Stimulated activated CD8-positive, alpha-beta memory T cell treated with anti-CD3 and anti-CD28 coated beads, Interleukin-15, amount 100 ng/mL, for 48 hours (primary cell): Measurements from ENCODE around the gene RBKS.

ENCODE experiments used
- DNase-seq, 2 donors: peaks; one replicate each; pipeline ENCODE4 v3.0.0-alpha.2; 2020; ENCODE audit warnings: low read depth in 2 of 2

Gene RBKS

GRCh38 chr2:27831279-27832050 lies 58.7 kb downstream of the RBKS start:
- no peak for DNase-seq

GRCh38 chr2:27830656-27831055 lies 59.5 kb downstream of the RBKS start:
- DNase-seq: no peak

- DNase-seq: no peak
Observed at GRCh38 chr2:27829791-27830190, 60.4 kb downstream of the RBKS start.

- no peak for DNase-seq
Observed at GRCh38 chr2:27828305-27828704, 61.9 kb downstream of the RBKS start.

- no peak for DNase-seq
Observed at GRCh38 chr2:27824401-27824800, 65.8 kb downstream of the RBKS start.

GRCh38 chr2:27823569-27823968 lies 66.6 kb downstream of the RBKS start:
- DNase-seq: no peak

DNA sequence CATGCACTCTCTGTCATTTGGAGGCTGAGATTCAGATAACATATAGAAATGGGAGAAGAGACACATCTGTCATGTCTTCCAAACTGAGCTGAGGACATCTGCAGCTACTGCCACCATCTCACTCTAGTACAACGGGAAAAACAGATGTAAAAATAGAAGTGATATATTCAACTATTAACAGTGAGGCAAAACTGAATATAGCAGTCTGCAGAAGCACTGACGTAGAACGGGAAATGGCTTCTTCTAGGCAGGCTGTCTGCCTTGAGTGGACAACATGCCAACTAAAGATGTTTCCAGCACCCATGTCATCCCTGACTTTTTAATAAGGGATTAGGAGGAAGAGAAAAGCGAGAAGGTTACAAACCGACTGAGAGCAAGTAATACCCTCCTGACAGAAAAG lies 67.1 kb downstream of the RBKS start:
- DNase-seq: no peak

DNA sequence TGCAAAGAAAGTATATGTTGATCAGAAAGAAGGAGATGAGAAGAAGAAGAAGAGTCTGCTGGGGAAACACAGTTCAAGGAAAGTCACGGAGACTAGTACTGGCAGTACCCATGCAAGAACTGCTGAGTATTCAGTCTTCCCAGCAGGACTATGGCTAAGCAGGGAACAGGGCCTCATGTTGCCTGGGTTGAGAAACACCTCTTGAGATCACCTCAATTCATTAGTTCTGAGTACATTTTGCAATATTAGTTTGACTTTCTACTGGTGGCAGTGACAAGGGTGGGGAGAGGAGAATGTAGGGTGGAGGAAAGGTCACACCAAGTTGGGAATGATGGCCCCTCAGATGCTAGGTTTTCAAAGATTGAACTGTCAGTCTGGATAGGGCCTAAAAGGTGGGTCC lies 68.1 kb downstream of the RBKS start:
- no peak for DNase-seq

GRCh38 chr2:27815860-27816438 lies 74.2 kb downstream of the RBKS start:
- no peak for DNase-seq

DNA sequence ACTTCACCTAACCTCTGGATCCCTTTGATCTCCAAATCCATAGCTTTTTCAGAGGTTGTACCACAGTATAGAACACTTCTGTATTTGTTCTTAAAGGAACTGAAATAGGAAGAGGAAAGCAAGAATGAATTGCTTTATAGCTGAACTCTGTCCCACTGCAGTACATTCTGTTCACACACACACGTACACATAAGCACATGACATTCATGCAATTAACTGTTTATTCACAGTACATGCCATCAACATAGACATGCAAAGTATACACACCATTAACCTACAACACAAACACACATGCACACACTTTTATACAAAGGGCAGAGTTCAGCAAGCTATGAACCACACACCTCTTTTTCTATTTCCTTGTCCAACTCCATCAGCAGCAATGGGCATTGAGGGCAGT lies 75.4 kb downstream of the RBKS start:
- DNase-seq: no peak

- DNase-seq: no peak
Observed at GRCh38 chr2:27811768-27812167, 78.4 kb downstream of the RBKS start.

DNA sequence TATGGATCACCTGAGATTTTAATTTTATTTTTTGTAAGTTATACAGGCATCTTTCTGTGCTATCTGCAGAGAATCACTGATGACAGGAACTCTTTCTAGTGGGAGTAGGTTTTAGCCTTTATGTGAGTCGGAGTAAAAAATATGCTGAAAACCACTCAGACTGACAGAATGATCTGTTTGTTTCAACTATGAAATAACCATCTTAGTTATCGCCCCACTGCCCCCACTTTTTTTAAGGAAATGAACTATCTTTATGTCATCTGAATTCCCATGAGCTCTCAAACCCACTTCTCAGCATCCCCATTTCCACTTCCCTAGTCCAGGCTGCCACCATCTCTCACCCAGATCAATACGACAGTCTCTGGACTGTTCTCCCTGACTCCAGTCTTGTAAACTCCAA lies 79.7 kb downstream of the RBKS start:
- DNase-seq: no peak

GRCh38 chr2:27809761-27810241 lies 80.4 kb downstream of the RBKS start:
- no peak for DNase-seq

GRCh38 chr2:27808984-27809383 lies 81.2 kb downstream of the RBKS start:
- no peak for DNase-seq

- no peak for DNase-seq
Observed at GRCh38 chr2:27808418-27808817, 81.8 kb downstream of the RBKS start.

GRCh38 chr2:27807476-27807875 lies 82.7 kb downstream of the RBKS start:
- DNase-seq: no peak

DNA sequence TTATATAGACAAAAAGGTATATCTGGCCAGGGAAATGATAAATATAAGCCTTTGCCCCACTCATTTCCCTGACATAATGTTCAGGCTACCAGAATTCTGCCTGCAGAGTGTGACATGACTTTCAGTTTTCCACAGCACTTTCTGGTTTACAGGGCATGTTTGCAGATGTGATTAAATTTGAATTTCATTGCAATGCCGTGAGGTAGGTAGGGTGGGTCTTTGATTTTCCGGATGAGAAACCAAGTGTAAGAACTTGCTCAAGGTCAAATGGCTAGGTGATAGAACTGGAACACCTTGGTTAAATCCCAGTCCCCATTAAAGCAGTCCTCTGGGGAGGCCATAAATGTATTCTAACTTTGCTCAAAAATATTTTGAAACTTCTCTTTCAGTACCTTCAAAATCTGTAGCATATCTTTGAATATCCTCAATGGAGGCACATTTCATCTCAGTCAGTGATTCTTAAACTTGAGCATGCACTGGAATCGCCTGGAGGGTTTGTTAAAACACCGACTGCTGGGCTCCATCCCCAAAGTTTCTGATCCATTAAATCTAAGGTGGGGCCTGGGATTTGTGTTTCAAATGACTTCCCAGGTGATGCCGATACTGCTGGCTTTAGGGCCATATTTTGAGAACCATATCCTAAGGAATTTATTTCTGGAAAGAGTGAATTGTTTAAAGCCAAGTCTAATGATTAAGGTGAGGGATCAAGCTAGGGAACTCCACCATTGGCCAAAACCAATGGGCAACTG lies 83.7 kb downstream of the RBKS start:
- DNase-seq: no peak

DNA sequence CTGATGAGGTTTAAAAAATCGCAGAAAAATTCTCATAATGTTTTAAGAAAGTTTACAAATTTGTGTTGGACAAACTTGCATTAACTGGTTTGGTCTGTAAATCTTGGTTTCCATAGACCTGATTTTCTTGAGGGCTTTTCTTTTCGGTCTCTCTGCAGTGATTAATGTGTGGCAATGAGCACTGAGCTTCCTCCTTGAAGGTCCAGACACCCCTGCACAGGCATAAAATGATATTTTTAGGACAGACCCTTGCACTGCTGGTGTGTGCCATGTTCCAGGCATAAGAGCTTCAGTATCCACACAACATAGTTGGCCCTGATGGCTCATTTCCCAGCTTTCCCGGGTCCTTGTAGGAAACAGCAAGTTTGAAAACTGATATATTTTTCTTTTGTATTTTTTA lies 85.0 kb downstream of the RBKS start:
- no peak for DNase-seq

GRCh38 chr2:27804146-27804545 lies 86.0 kb downstream of the RBKS start:
- DNase-seq: no peak

- DNase-seq: no peak
Observed at GRCh38 chr2:27803046-27803445, 87.1 kb downstream of the RBKS start.

DNA sequence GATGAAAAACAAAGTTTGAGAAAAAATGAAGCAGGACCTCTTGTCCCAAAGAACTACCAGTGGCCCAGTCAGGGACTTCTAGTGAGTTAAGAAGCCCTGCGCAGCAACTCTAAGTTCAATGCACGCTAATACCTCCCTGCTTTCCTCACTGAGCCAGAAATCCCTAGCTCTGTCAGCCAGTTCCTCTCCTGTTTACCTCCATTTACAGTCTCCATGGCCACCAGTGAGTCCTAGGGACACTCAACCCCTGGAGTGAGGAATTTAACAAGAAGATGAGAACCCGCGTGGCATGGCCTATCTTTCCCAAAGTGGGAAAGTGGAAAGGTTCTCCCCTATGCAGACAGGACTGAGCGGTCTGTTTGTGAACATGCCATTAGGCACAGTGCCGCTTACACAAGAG lies 87.6 kb downstream of the RBKS start:
- no peak for DNase-seq

GRCh38 chr2:27800856-27801255 lies 89.3 kb downstream of the RBKS start:
- DNase-seq: no peak

DNA sequence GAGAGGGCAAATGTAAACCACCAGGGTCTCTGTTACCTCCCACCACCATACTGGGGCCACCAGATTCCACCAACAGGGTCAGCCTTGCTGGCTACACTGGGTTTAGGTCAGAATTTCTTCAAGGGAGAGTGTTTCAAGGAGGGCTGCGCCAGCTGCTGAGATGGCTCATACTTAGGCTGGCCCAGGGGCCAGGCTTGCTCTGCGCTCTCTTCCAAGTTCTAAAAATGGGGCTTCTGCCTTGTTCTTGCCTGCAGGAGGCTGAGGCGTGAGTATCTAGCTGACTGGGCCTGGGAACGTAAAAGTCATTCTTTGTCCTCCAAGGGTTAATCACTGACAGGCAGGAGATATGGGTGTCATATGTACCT lies 90.6 kb downstream of the RBKS start:
- no peak for DNase-seq
